H1 (cell line): ENCODE data around the gene NOTUM. TPM values are rescaled to one million over a fixed set of nuclear protein-coding genes. Genes with fewer than 3 reads are reported as not detected.

Experiments
- CEBPB ChIP-seq: IDR thresholded peaks from 2 replicates; pipeline ENCODE4 v1.6.1; 2012; ENCODE audit warnings: low read depth, low read length
- EGR1 ChIP-seq: IDR thresholded peaks from 2 replicates; pipeline ENCODE4 v1.6.1; 2011; ENCODE audit warnings: low read depth, low read length, borderline replicate concordance
- POU5F1 ChIP-seq: IDR thresholded peaks from 2 replicates; pipeline ENCODE4 v1.6.1; 2011; ENCODE audit warnings: low read depth, mild to moderate bottlenecking, low read length, moderate library complexity
- SIN3A ChIP-seq, 2 experiments: IDR thresholded peaks in 1 of 2; conservative IDR thresholded peaks in 1 of 2; 2 replicates each; pipeline ENCODE4 v1.6.1; 2011 to 2012; ENCODE audit warnings: low read length in 2 of 2, improper control_type of control experiment in 1 of 2, low read depth in 1 of 2, mild to moderate bottlenecking in 1 of 2
- SP4 ChIP-seq: IDR thresholded peaks from 2 replicates; pipeline ENCODE4 v1.6.1; 2012; ENCODE audit warnings: low read length, inconsistent platforms
- TCF12 ChIP-seq: IDR thresholded peaks from 2 replicates; pipeline ENCODE4 v1.6.1; 2011; ENCODE audit warnings: low read depth, mild to moderate bottlenecking, low read length
- polyA plus RNA-seq, 7 experiments: library from polyadenylated mRNA; depleted of rRNA in 3 of 7; stranded (reverse) in 5 of 7; unstranded in 2 of 7; fragments of >200 nt in 5 of 7; fragments of 200-250 nt in 2 of 7; gene quantifications; 1 replicate in 5 of 7; 2 replicates in 1 of 7; 4 replicates in 1 of 7; pipeline versions ENCODE4 v1.2.1 to v1.2.3, GENCODE V29; 2011 to 2013; ENCODE audit warnings: missing spikeins in 2 of 7, mixed read lengths in 2 of 7
- total RNA-seq: library from RNA; stranded (reverse); fragmentation: NEBNext Ultra II Directional; extraction: Animal tissue kit (Norgen Biotek cat#: 25700); gene quantifications from 2 replicates; pipeline ENCODE4 v1.2.1, GENCODE V29; 2021
- TF ChIP-seq, protein P1 (sequence below): IDR thresholded peaks from 2 replicates; pipeline ENCODE4 v1.6.1; 2011; ENCODE audit warnings: low read length, improper control_type of control experiment

Gene NOTUM
- total and polyA plus RNA-seq, 2 of the 8 experiments (the other 6 are each of a cell fraction or from before 2014, with no cell fraction given), result 0.45 to 0.76 TPM

GRCh38 chr17:82000803-82001570 lies 40.0 kb upstream of the NOTUM start (continued):
- TF ChIP-seq SP4 (no peak), CEBPB (no peak), TCF12 (no peak), EGR1 (no peak), SIN3A (conservative IDR thresholded peaks at IDR 0.05 in 1 of 2, IDR thresholded peaks at IDR 0.05 in 1 of 2; ENCODE audit: low read depth in 1 of 2, low read length in 2 of 2) (no peak), POU5F1 (no peak)
- TF ChIP-seq, protein P1, sequence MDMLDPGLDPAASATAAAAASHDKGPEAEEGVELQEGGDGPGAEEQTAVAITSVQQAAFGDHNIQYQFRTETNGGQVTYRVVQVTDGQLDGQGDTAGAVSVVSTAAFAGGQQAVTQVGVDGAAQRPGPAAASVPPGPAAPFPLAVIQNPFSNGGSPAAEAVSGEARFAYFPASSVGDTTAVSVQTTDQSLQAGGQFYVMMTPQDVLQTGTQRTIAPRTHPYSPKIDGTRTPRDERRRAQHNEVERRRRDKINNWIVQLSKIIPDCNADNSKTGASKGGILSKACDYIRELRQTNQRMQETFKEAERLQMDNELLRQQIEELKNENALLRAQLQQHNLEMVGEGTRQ, result no peak
- TF ChIP-seq, all 59 proteins: peak for 0
